Heart left ventricle (tissue), 13 donors: ENCODE results near the gene SLC52A3.

ENCODE experiments used
- CTCF ChIP-seq, 12 donors: fragments of 200-600 bp; sonication (generic) in 4 of 12; IDR thresholded peaks; one replicate each; pipeline versions ENCODE4 v1.5.0 to v1.8.0; 2018 to 2022; ENCODE audit warnings: antibody characterized with exemption in 12 of 12, mild to moderate bottlenecking in 5 of 12
- POLR2A ChIP-seq, 2 donors: fragments of 450-650 bp; IDR thresholded peaks; one replicate each; pipeline ENCODE4 v1.6.1; 2017; ENCODE audit warnings: antibody characterized with exemption in 2 of 2, mild to moderate bottlenecking in 2 of 2, moderate library complexity in 2 of 2
- donor health status: ischemic (EF 13 %, LVEDD 7.1; RV severe dilation, severe dysfunction).
- donor health status: DM: no; HTN: yes; CAD: no.
- donor health status: DM: no; HTN: no; CAD: no.
- donor health status: ischemic (EF 25% LVEDD 6.9; RV normal size, moderate dysfunction).
- donor health status: ischemic (EF 25% LVEDD 5.7; RV mildly dilated, moderate dysfunction).
- donor health status: ischemic (EF 35%, LVEDD 5.7; RV mildly dilated, moderate dysfunction).
- donor health status: nonischemic (EF 11% LVEDD 7.7; RV severe dilation, severe dysfunction).
- donor health status: DM: yes; HTN: yes; CAD: no.
- donor health status: PGD.
- donor health status: ischemic (EF 29% LVEDD 5.4; RV normal size, mild dysfunction).
- donor health status: nonischemic (EF 23%, LVEDD 6.1; RV moderate dilation, normal function).

GRCh38 chr20:719816-720215 lies 48.5 kb downstream of the SLC52A3 start:
- TF ChIP-seq CTCF (IDR thresholded peaks at IDR 0.05) (no peak), POLR2A (IDR thresholded peaks at IDR 0.05) (no peak)
